Esophagus squamous epithelium (tissue), 4 donors: Measurements from ENCODE around the gene HMCN2.

Source experiments
- CTCF ChIP-seq, 6 experiments: fragments of 450-650 bp in 4 of 6; fragments of 200-600 bp in 2 of 6; sonication (generic) in 2 of 6; IDR thresholded peaks; one replicate each; pipeline ENCODE4 v1.5.1; 2016 to 2019; ENCODE audit warnings: antibody characterized with exemption in 6 of 6, mild to moderate bottlenecking in 4 of 6, moderate library complexity in 4 of 6
- POLR2A ChIP-seq, 4 donors: fragments of 450-650 bp; IDR thresholded peaks; one replicate each; pipeline ENCODE4 v1.6.1; 2017; ENCODE audit warnings: antibody characterized with exemption in 4 of 4, mild to moderate bottlenecking in 4 of 4, moderate library complexity in 3 of 4

GRCh38 chr9:130417602-130418001 is 152.0 kb downstream of the HMCN2 start:
- peak in 1 of 6 experiments; percentile 16 for TF ChIP-seq CTCF (IDR thresholded peaks at IDR 0.05)
- TF ChIP-seq POLR2A (IDR thresholded peaks at IDR 0.05) = no peak
